ENCODE data around the gene CBX7.
A peak's percentile ranks its signal among the peaks of the same experiment; 100 is the strongest.

The CBX7 gene

GRCh38 chr22:39146256-39147101 is 6.0 kb downstream of the CBX7 start:
- DNase-seq = no peak

DNA sequence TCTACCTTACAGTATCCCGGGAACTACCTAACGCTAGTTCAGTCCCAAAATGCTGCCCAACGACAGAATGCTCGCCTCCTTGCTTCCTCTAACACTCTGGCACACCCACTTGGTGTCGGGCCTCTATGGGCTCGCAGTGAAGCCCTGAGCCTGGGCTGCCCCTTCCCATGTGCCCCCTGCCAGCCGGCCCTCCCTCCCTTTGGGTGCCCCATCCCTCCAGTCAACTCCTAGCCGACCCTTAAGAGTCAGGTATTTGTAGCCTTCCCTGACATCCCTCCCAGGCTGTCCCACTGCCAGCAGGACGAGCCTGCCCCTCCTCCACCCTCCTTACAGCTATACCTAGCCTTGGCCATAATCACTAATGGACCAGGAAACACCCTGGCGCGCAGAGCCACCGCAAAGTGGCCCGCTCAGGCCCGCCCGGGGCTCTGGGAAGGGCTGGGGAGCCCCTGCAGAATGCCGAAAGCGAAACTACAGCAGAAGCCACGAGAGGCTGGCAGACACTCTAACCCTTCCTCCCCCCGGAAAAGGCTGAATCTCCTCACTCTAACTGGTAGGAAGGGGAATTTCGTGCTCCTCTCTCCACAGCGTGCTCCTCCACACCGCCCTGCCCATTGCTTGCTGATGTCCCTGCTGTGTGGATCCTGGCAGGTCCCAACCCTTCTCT is 8.2 kb downstream of the CBX7 start:
- DNase-seq = no peak

- DNase-seq = no peak
Observed at GRCh38 chr22:39142088-39142680, 10.3 kb downstream of the CBX7 start.

- DNase-seq = no peak
Observed at GRCh38 chr22:39139933-39140332, 12.5 kb downstream of the CBX7 start.

DNA sequence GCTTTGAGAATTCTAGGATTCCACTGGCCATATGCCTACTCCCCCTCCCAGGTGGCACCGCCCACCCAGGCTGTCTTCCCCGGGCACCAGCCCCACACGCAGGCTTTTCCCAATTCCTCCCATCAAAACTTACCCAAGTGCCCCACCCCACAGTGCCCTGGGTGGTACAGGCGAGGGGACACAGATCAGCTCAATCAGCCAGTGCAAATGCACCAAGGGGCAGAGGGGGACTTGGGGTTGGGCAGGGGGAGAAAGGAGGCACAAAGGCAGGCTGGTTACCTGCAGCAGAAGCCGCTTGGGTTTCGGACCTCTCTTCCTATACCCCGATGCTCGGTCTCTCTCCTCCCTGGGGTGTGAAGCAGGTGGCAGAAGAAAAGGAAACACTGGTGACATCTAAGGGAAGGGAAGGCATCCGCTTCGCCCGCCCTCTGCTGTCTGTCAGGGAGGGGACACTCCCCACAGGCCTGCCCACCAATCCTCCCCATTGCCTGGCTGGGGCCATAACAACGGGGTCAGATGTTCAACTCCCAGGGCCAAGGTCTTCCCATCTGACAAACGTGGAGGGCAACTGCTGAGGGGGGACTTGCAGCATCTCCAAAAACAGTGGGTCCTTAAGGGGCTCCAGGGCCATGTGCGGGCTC is 14.0 kb downstream of the CBX7 start:
- no peak for DNase-seq

GRCh38 chr22:39136317-39136716 is 16.2 kb downstream of the CBX7 start:
- DNase-seq = no peak

GRCh38 chr22:39135092-39135896 is 17.2 kb downstream of the CBX7 start:
- DNase-seq = peak; percentile 24

DNA sequence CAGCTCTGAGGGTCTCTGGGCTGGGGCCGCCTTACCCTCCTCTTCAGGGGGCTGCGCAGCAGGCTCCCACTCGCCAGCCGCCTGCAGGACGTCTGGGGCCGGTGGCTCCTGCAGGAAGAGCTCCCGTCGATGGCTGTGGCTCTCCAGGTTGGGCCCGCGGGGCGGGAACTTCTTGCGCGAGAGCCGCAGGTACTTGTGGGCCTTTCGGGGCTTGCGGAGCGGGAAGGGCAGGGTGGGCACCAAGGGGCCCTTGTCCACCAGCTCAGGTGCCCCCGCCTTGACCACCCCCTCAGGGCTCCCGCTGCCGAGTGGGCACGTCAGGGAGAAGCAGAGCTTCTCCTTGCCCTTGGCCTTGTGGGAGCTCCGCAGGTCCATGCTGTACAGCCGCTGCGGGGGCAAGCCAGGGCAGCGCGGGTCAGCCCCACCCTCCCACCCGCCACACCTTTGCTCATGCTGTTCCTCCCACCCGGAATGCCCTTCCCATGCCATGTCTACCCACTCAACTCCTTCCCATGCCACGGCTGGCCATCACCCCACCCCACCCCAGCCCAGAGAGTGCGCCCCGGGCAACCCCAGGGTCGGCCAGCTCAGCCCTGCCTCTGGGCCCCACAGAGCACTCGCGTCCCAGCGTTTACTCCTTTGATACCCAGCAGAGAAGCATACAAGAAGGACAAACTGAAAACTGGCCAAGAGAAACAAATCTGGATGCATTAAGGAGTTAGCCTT is 18.0 kb downstream of the CBX7 start:
- no peak for DNase-seq

DNA sequence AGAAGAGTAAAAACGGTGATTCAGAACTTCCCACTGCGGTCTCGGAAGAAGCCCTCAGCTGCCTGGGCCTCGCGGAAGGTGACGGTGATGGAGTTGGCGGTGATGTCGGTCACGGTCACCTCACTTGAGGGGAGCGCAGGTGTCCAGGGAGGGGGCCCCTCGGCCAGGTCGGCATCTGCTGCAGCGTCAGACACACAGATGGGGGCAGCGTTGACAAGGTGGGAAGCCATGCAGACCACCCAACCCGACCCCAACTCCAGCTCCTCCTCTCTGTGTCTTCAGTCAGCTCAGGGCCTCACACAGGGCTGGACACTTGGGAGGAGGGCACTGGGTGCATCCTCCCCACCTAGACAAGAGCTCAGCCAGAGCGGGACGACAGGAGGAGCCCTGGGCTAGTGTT is 18.6 kb downstream of the CBX7 start:
- no peak for DNase-seq

GRCh38 chr22:39132871-39133524 is 19.5 kb downstream of the CBX7 start:
- no peak for DNase-seq

DNA sequence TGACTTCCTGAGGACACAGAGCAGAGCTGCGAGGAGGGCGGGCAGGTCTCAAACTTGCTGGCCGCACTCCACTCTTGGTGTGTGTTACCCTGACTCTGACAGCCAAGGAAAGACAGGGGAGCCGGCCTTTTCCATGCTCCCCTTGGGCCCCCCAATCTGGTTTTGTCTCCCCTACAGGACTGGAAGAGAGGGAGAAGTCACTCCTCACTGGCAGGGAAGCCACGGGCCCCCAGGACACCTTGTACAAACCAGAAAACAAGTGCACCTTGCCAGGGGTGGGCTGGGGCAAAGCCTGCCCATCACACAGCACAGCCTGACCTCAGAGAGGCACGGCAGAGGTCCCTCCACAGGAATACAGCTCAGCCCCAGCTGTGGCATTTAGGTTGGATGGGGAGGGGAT is 20.2 kb downstream of the CBX7 start:
- no peak for DNase-seq

- DNase-seq = no peak
Observed at GRCh38 chr22:39130892-39131855, 21.3 kb downstream of the CBX7 start.

- DNase-seq = no peak
Observed at GRCh38 chr22:39130152-39130704, 22.3 kb downstream of the CBX7 start.

GRCh38 chr22:39129746-39130145 is 22.7 kb downstream of the CBX7 start:
- DNase-seq = no peak

DNA sequence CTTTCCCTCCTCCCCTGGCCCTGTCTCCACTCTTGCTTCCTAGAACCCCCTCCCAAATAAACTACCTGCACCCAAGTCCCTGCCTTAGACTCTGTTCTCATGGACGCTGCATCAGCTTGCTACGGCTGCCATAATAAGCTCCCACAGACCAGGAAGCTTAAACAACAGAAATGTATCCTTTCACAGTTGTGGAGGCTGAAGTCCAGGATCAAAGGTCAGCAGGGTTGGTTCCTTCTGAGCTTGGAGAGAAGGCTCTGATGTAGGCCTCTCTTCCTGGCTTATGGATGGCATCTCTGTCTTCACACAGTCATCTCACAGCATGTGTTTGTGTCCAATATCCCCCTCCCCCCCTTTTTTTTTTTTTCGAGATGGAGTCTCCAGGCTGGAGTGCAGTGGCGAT is 23.4 kb downstream of the CBX7 start:
- no peak for DNase-seq

- DNase-seq = no peak
Observed at GRCh38 chr22:39128508-39128907, 24.0 kb downstream of the CBX7 start.

GRCh38 chr22:39125622-39126021 is 26.9 kb downstream of the CBX7 start:
- DNase-seq = no peak

DNA sequence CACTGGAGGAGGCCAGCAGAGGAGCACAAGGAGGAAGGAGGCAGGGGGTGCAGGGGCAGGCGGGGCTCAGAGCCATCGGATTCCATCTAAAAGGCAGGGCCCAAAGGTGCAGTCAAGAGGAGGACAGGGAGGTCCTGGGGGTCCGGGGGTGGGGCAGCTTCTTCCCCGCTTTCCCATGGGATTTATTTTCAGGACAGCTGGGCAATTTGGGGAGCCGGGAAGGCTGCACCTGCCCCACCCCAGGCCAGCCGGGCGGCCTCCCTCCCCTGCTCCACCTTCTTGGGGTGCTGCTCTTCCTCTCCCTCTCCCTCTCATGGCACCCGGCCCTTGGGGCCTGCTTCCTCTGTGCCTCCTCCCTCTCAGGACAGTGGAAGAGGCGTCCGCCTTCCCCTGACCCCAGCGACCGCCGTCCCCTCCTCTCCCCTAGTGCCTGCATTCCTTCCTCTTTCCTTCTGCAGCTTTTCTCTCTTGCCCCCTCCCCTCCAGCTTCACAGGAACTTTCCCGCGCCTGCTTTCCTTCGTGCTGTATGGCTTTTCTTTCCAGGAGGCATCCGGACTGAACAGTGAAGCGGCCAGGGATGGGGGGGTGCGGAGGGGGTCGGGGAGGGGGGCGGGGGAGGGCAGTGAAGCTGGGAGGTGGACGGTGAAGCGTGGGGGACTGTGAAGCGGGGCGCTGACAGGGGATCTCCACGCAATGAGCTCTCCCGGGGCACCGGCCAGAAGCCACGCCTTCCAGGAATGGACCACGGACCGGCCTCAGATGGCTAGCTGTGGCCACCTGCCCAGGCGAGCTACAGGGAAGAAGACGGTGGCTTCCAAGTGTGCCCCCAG is 28.5 kb downstream of the CBX7 start:
- DNase-seq = no peak
